ENCODE data around the gene IFI27L2. TPM values are rescaled to one million over a fixed set of nuclear protein-coding genes. Genes with fewer than 3 reads are reported as not detected.
A peak's percentile ranks its signal among the peaks of the same experiment; 100 is the strongest.

The IFI27L2 gene
- total RNA-seq: 25.3 and 30.4 TPM in 2 replicates
- long read RNA-seq, transcript IFI27L2-201 (4 exons, 511 nt): major isoform, 5 of 7 reads
- long read RNA-seq, partial matches to known transcripts: 0 of 7 reads
- long read RNA-seq, other reads (novel, unspliced or antisense): 0 of 7 reads

- Mint-ChIP-seq H3K27ac (ENCODE audit: unreplicated experiment) (peak within 1 kb of the TSS; percentile 37), H3K27me3 (ENCODE audit: low read depth) (peaks cover 6% of the 10 kb centered on the region), H3K4me1 (peaks cover 18% of the 10 kb centered on the region), H3K36me3 (ENCODE audit: low read depth) (no peaks in the 10 kb centered on the region), H3K4me3 (peak within 1 kb of the TSS; percentile 93), H3K9me3 (no peaks in the 10 kb centered on the region)
- TF ChIP-seq CTCF (conservative IDR thresholded peaks at IDR 0.05): peak; percentile 48
- DNase-seq (ENCODE audit: low read depth, low spot score): peak; percentile 44
These were observed at the start of gene IFI27L2 for GRCh38 chr14:94129111-94129757. IFI27L2 (minus strand) TSS chr14:94129604; CDS start chr14:94129564, 40 bp downstream.

- H3K27me3 Mint-ChIP-seq (ENCODE audit: low read depth): peaks cover 69% of the 10 kb centered on the region
- H3K36me3 Mint-ChIP-seq (ENCODE audit: low read depth): no peaks in the 10 kb centered on the region
- no peak overlapping the region for H3K4me3 Mint-ChIP-seq
- no peak for TF ChIP-seq CTCF (conservative IDR thresholded peaks at IDR 0.05)
- no peak for DNase-seq (ENCODE audit: low read depth, low spot score)
- peaks cover 28% of the 10 kb centered on the region for H3K4me1 Mint-ChIP-seq
- H3K27ac Mint-ChIP-seq (ENCODE audit: unreplicated experiment): no peak overlapping the region
- no peaks in the 10 kb centered on the region for H3K9me3 Mint-ChIP-seq
These were observed 48.4 kb upstream of the IFI27L2 start for GRCh38 chr14:94177806-94178205.

- no peak for DNase-seq (ENCODE audit: low read depth, low spot score)
- no peaks in the 10 kb centered on the region for H3K36me3 Mint-ChIP-seq (ENCODE audit: low read depth)
- H3K4me1 Mint-ChIP-seq: peaks cover 28% of the 10 kb centered on the region
- no peak for TF ChIP-seq CTCF (conservative IDR thresholded peaks at IDR 0.05)
- H3K27ac Mint-ChIP-seq (ENCODE audit: unreplicated experiment): no peak overlapping the region
- peak overlapping the region; percentile 8 for H3K4me3 Mint-ChIP-seq
- H3K9me3 Mint-ChIP-seq: no peaks in the 10 kb centered on the region
- H3K27me3 Mint-ChIP-seq (ENCODE audit: low read depth): peaks cover 79% of the 10 kb centered on the region
These were observed 47.4 kb upstream of the IFI27L2 start for GRCh38 chr14:94176808-94177207.

GRCh38 chr14:94175747-94176146 is 46.3 kb upstream of the IFI27L2 start:
- Mint-ChIP-seq H3K4me3 (peak overlapping the region; percentile 78), H3K27me3 (ENCODE audit: low read depth) (peaks cover 85% of the 10 kb centered on the region), H3K36me3 (ENCODE audit: low read depth) (no peaks in the 10 kb centered on the region), H3K27ac (ENCODE audit: unreplicated experiment) (no peak overlapping the region), H3K4me1 (peaks cover 25% of the 10 kb centered on the region), H3K9me3 (no peaks in the 10 kb centered on the region)
- DNase-seq (ENCODE audit: low read depth, low spot score): no peak
- no peak for TF ChIP-seq CTCF (conservative IDR thresholded peaks at IDR 0.05)

GRCh38 chr14:94175011-94175745 is 45.8 kb upstream of the IFI27L2 start:
- H3K4me1 Mint-ChIP-seq: peaks cover 20% of the 10 kb centered on the region
- H3K27me3 Mint-ChIP-seq (ENCODE audit: low read depth): peaks cover 86% of the 10 kb centered on the region
- no peaks in the 10 kb centered on the region for H3K9me3 Mint-ChIP-seq
- no peak for TF ChIP-seq CTCF (conservative IDR thresholded peaks at IDR 0.05)
- H3K27ac Mint-ChIP-seq (ENCODE audit: unreplicated experiment): no peak overlapping the region
- no peak for DNase-seq (ENCODE audit: low read depth, low spot score)
- no peaks in the 10 kb centered on the region for H3K36me3 Mint-ChIP-seq (ENCODE audit: low read depth)
- peak overlapping the region; percentile 78 for H3K4me3 Mint-ChIP-seq
